GM23248 (cell line): Measurements from ENCODE around the gene HLX.

ENCODE experiments used
- EZH2 ChIP-seq: fragments of 200-600 bp; sonication (generic); IDR thresholded peaks from 2 replicates; pipeline ENCODE4 v1.6.1; 2018; ENCODE audit warnings: antibody characterized with exemption, mild to moderate bottlenecking; ENCODE audit not compliant: insufficient read depth, poor library complexity, severe bottlenecking
- EZH2phosphoT487 ChIP-seq: fragments of 200-600 bp; sonication (generic); IDR thresholded peaks from 2 replicates; pipeline ENCODE4 v1.6.1; 2018; ENCODE audit warnings: antibody characterized with exemption, moderate library complexity, mild to moderate bottlenecking, low read depth; ENCODE audit not compliant: insufficient read depth

DNA sequence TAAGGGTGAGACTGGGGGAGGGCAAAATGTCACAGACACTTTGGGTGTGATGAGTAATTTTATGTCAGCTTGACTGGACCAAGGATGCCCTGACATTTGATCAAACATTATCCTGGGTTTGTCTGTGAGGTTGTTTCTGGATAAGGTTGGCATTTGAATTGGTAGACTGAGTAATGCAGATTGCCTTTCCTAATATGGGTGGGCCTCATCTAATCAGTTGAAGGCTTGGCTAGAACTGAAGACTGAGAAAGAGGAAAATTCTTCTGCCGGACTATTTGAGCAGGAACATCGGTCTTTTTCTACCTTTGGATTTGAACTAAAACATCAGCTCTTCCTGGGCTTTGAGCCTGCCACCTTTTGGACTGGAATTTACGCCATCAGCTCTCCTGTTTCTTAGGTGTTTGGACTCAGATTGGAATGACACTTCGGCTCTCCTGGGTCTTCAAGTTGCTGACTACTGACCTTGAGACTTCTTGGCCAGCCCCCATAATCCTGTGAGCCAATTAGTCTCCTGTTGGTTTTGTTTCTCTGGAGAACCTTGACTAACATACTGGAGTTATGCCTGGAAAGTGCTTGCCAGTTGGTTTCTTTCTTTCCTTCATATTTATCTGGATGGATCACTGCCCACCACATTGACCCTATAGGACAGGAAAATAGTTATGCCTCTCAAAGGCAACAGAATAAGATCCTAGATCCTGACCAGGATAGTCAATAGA lies 44.9 kb upstream of the HLX start:
- no peak for TF ChIP-seq EZH2
- TF ChIP-seq EZH2phosphoT487 = no peak
